OCI-LY3 (cell line): Measurements from ENCODE around the gene MS4A6E.

ENCODE experiments used
- H2AFZ ChIP-seq: fragments of 200-600, 300-600 bp; shearing (Covaris generic); 2 replicates; pipeline ENCODE4 v1.6.0; 2014; ENCODE audit warnings: antibody characterized with exemption, low read depth, low read length
- H3K27ac ChIP-seq: fragments of 200-600, 300-600 bp; sonication (generic); 2 replicates; pipeline ENCODE4 v1.5.1; 2014; ENCODE audit warnings: mild to moderate bottlenecking, low read length, moderate library complexity, mixed read lengths
- H3K27me3 ChIP-seq: fragments of 200-600, 300-600 bp; sonication (generic); 2 replicates; pipeline ENCODE4 v1.6.1; 2014; ENCODE audit warnings: low read depth, low read length, mixed read lengths
- H3K36me3 ChIP-seq: fragments of 200-600, 300-600 bp; sonication (generic); replicated peaks from 2 replicates; pipeline ENCODE3; 2014; ENCODE audit warnings: low read depth, low read length, mixed read lengths
- H3K4me1 ChIP-seq: fragments of 300-600, 200-600 bp; sonication (generic); 2 replicates; pipeline ENCODE4 v1.6.1; 2014; ENCODE audit warnings: low read length, mixed read lengths
- H3K4me2 ChIP-seq: fragments of 200-600, 300-600 bp; sonication (generic); 2 replicates; pipeline ENCODE4 v1.6.1; 2014; ENCODE audit warnings: low read length, mixed read lengths
- H3K4me3 ChIP-seq: fragments of 300-600, 200-600 bp; sonication (generic); 2 replicates; pipeline ENCODE4 v1.5.1; 2014; ENCODE audit warnings: antibody characterized with exemption, mild to moderate bottlenecking, low read length, moderate library complexity
- H3K79me2 ChIP-seq: fragments of 300-600, 200-600 bp; shearing (Covaris generic); 2 replicates; pipeline ENCODE4 v1.6.1; 2014; ENCODE audit warnings: mild to moderate bottlenecking, low read length, mixed read lengths
- H3K9ac ChIP-seq: fragments of 300-600, 200-600 bp; shearing (Covaris generic); 2 replicates; pipeline ENCODE4 v1.6.0; 2014; ENCODE audit warnings: mild to moderate bottlenecking, low read length, moderate library complexity
- H3K9me3 ChIP-seq: fragments of 200-600, 300-600 bp; shearing (Covaris generic); 2 replicates; pipeline ENCODE4 v1.6.1; 2014; ENCODE audit warnings: low read length, mixed read lengths; ENCODE audit not compliant: insufficient read depth
- H4K20me1 ChIP-seq: fragments of 200-600, 300-600 bp; sonication (generic); 2 replicates; pipeline ENCODE4 v1.6.1; 2016; ENCODE audit warnings: low read length, mixed read lengths; ENCODE audit not compliant: insufficient read depth
- EZH2phosphoT487 ChIP-seq: fragments of 200-600 bp; shearing (Covaris generic); IDR thresholded peaks from 2 replicates; pipeline ENCODE4 v1.6.1; 2018; ENCODE audit warnings: antibody characterized with exemption, mixed run types, low read depth
- TF ChIP-seq, protein P1 (sequence below): fragments of 200-600, 300-600 bp; sonication (generic); IDR thresholded peaks from 2 replicates; pipeline ENCODE4 v1.5.1; 2014; ENCODE audit warnings: antibody characterized with exemption, low read length, low read depth

MS4A6E gene

DNA sequence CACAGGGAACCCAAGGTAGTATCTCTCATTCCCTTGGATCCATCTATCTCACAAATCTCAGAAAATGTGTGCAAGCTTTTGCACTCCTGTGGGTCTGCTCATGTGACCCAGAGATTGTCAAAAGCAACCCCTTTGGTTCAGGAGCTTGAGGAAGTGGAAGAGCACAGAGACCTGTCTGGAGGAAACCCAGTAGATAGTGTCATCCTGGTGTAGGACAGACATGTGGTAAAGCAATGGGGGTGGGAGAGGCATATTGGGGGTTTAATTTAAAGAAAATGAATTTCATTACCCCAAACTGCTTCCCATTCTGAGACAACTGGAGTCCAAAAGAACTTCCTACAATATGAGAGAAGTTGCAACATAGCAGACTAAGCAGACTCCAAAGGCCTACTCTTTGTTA is 63.4 kb downstream of the MS4A6E start:
- Histone ChIP-seq H3K9me3 (no peaks in the 10 kb centered on the region; the same call in 1 of the 2 replicates), H2AFZ (0 out of 2 replicates have a peak overlapping the region, but pooled peaks have one; percentile 40)

More for the DNA sequence above, 63.4 kb downstream of the MS4A6E start:
- TF ChIP-seq, protein P1, sequence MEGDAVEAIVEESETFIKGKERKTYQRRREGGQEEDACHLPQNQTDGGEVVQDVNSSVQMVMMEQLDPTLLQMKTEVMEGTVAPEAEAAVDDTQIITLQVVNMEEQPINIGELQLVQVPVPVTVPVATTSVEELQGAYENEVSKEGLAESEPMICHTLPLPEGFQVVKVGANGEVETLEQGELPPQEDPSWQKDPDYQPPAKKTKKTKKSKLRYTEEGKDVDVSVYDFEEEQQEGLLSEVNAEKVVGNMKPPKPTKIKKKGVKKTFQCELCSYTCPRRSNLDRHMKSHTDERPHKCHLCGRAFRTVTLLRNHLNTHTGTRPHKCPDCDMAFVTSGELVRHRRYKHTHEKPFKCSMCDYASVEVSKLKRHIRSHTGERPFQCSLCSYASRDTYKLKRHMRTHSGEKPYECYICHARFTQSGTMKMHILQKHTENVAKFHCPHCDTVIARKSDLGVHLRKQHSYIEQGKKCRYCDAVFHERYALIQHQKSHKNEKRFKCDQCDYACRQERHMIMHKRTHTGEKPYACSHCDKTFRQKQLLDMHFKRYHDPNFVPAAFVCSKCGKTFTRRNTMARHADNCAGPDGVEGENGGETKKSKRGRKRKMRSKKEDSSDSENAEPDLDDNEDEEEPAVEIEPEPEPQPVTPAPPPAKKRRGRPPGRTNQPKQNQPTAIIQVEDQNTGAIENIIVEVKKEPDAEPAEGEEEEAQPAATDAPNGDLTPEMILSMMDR, result no peak
- TF ChIP-seq EZH2phosphoT487, result no peak
- H3K36me3 ChIP-seq, result peaks cover 11% of the 10 kb centered on the region
- no peaks in the 10 kb centered on the region for H4K20me1 ChIP-seq
- no peak overlapping the region for H3K9ac ChIP-seq
- no peak overlapping the region for H3K4me2 ChIP-seq
- peaks cover 19% of the 10 kb centered on the region for H3K4me1 ChIP-seq
- H3K4me3 ChIP-seq, result no peak overlapping the region
- no peaks in the 10 kb centered on the region for H3K27me3 ChIP-seq
- H3K27ac ChIP-seq, result peak overlapping the region; percentile 39; the same call in 1 of the 2 replicates
- H3K79me2 ChIP-seq, result no peaks in the 10 kb centered on the region
